IMR-90 (cell line): ENCODE data around the gene XPO6. TPM values are rescaled to one million over a fixed set of nuclear protein-coding genes. Genes with fewer than 3 reads are reported as not detected.

Experiments used
- ATAC-seq: fragments of 200-7000 bp; cut with Tn5 transposase; 2 replicates; pipeline ENCODE4 v1.9.1; 2020; ENCODE audit warnings: low read depth, mild to moderate bottlenecking, moderate library complexity
- BruUV-seq: library from RNA; stranded (reverse); fragments of 400-500 nt; replicated peaks from 2 replicates; lab custom pipeline; 2021; lab: Mats Ljungman, UMichigan
- CTCF ChIA-PET: fragments of 300-600 bp; formaldehyde crosslinking; extraction: SDS; loops from one replicate; lab custom pipeline; 2021; ENCODE audit warnings: antibody characterized with exemption; lab: Yijun Ruan, JAX
- POLR2A ChIA-PET: fragments of 300-600 bp; sonication (Branson Sonifier 250); formaldehyde crosslinking; loops from one replicate; lab custom pipeline; 2022; ENCODE audit warnings: antibody characterized with exemption; ENCODE audit not compliant: unreplicated experiment; lab: Charles Lee
- DNase-seq: peaks from one replicate; pipeline ENCODE4 v3.0.0; 2013
- H2AFZ ChIP-seq: replicated peaks from 2 replicates; pipeline ENCODE3; 2013; ENCODE audit warnings: low read length, mild to moderate bottlenecking; ENCODE audit not compliant: poor library complexity
- H2AK5ac ChIP-seq: 2 replicates; pipeline ENCODE4 v1.6.1; 2013; ENCODE audit warnings: low read depth, low read length, inconsistent platforms
- H2AK9ac ChIP-seq: replicated peaks from 2 replicates; pipeline ENCODE3; 2013; ENCODE audit warnings: mild to moderate bottlenecking, low read depth, low read length, moderate library complexity; ENCODE audit not compliant: poor library complexity
- H2BK120ac ChIP-seq: 2 replicates; pipeline ENCODE4 v1.6.1; 2013; ENCODE audit warnings: low read depth, low read length, inconsistent platforms
- H2BK15ac ChIP-seq: 3 replicates; pipeline ENCODE4 v1.6.1; 2013; ENCODE audit warnings: low read depth, low read length, inconsistent platforms
- H2BK20ac ChIP-seq: 2 replicates; pipeline ENCODE4 v1.6.1; 2013; ENCODE audit warnings: low read depth, mild to moderate bottlenecking, inconsistent platforms, low read length, moderate library complexity
- H2BK5ac ChIP-seq: 2 replicates; pipeline ENCODE4 v1.6.1; 2013; ENCODE audit warnings: mild to moderate bottlenecking, low read depth, low read length, inconsistent platforms; ENCODE audit not compliant: poor library complexity, severe bottlenecking
- H3K14ac ChIP-seq: replicated peaks from 2 replicates; pipeline ENCODE4 v1.6.1; 2013; ENCODE audit warnings: low read depth, low read length, inconsistent platforms
- H3K18ac ChIP-seq: 2 replicates; pipeline ENCODE4 v1.6.1; 2013; ENCODE audit warnings: low read depth, low read length, control low read depth
- H3K23ac ChIP-seq: 2 replicates; pipeline ENCODE4 v1.6.1; 2013; ENCODE audit warnings: low read depth, low read length, inconsistent platforms
- H3K27ac ChIP-seq: 2 replicates; pipeline ENCODE4 v1.5.1; 2013; ENCODE audit warnings: mild to moderate bottlenecking, control low read depth, low read length; ENCODE audit not compliant: insufficient read depth
- H3K27me3 ChIP-seq: 2 replicates; pipeline ENCODE4 v1.6.1; 2013; ENCODE audit warnings: low read length; ENCODE audit not compliant: control insufficient read depth, insufficient read depth
- H3K36me3 ChIP-seq: 2 replicates; pipeline ENCODE4 v1.6.1; 2013; ENCODE audit warnings: low read length, mixed read lengths; ENCODE audit not compliant: control insufficient read depth, insufficient read depth
- H3K4ac ChIP-seq: 2 replicates; pipeline ENCODE4 v1.6.1; 2013; ENCODE audit warnings: low read depth, low read length, inconsistent platforms
- H3K4me1 ChIP-seq: 2 replicates; pipeline ENCODE4 v1.6.1; 2013; ENCODE audit warnings: low read length, mixed read lengths; ENCODE audit not compliant: control insufficient read depth, insufficient read depth
- H3K4me2 ChIP-seq: 2 replicates; pipeline ENCODE4 v1.6.1; 2013; ENCODE audit warnings: low read depth, mild to moderate bottlenecking, control low read depth, low read length, moderate library complexity
- H3K4me3 ChIP-seq: 2 replicates; pipeline ENCODE4 v1.5.1; 2013; ENCODE audit warnings: low read depth, mild to moderate bottlenecking, control low read depth, low read length, moderate library complexity; ENCODE audit not compliant: insufficient read depth
- H3K56ac ChIP-seq: 2 replicates; pipeline ENCODE4 v1.6.1; 2013; ENCODE audit warnings: low read length, inconsistent platforms; ENCODE audit not compliant: insufficient read depth; ENCODE audit errors: extremely low read depth
- H3K79me1 ChIP-seq, 2 experiments: 2 replicates each; pipeline ENCODE4 v1.6.1; 2013; ENCODE audit warnings: low read length in 2 of 2, inconsistent platforms in 1 of 2, low read depth in 1 of 2
- H3K9ac ChIP-seq: 2 replicates; pipeline ENCODE4 v1.6.1; 2013; ENCODE audit warnings: low read depth, low read length, control low read depth
- H3K9me1 ChIP-seq: 2 replicates; pipeline ENCODE4 v1.6.1; 2013; ENCODE audit warnings: low read length, inconsistent platforms; ENCODE audit not compliant: insufficient read depth
- H3K9me3 ChIP-seq: 2 replicates; pipeline ENCODE4 v1.6.1; 2013; ENCODE audit warnings: low read length; ENCODE audit not compliant: control insufficient read depth, insufficient read depth
- H4K20me1 ChIP-seq: 2 replicates; pipeline ENCODE4 v1.6.1; 2013; ENCODE audit warnings: low read length, inconsistent platforms; ENCODE audit not compliant: insufficient read depth
- H4K5ac ChIP-seq: 2 replicates; pipeline ENCODE4 v1.6.1; 2013; ENCODE audit warnings: mild to moderate bottlenecking, low read depth, low read length, control low read depth
- H4K8ac ChIP-seq, 2 experiments: 2 replicates each; pipeline ENCODE4 v1.6.1; 2013; ENCODE audit warnings: low read depth in 2 of 2, low read length in 2 of 2, control low read depth in 1 of 2, inconsistent platforms in 1 of 2
- H4K91ac ChIP-seq: 2 replicates; pipeline ENCODE4 v1.6.1; 2013; ENCODE audit warnings: low read depth, low read length, inconsistent platforms; ENCODE audit not compliant: insufficient read depth
- BHLHE40 ChIP-seq: fragments of 150-350 bp; IDR thresholded peaks from 2 replicates; pipeline ENCODE4 v1.6.1; 2016; ENCODE audit warnings: mild to moderate bottlenecking, low read depth, low read length
- CEBPB ChIP-seq: IDR thresholded peaks from 2 replicates; pipeline ENCODE4 v1.6.1; 2012; ENCODE audit warnings: low read depth, low read length, improper control_type of control experiment
- FOS ChIP-seq: fragments of 150-350 bp; IDR thresholded peaks from 2 replicates; pipeline ENCODE4 v1.6.1; 2016; ENCODE audit warnings: low read depth, low read length
- MAFK ChIP-seq: IDR thresholded peaks from 2 replicates; pipeline ENCODE4 v1.6.1; 2012; ENCODE audit warnings: low read depth, low read length, improper control_type of control experiment
- MXI1 ChIP-seq: IDR thresholded peaks from 2 replicates; pipeline ENCODE4 v1.6.1; 2012; ENCODE audit warnings: low read depth, mild to moderate bottlenecking, low read length, moderate library complexity, borderline replicate concordance
- NFE2L2 ChIP-seq: fragments of 150-350 bp; IDR thresholded peaks from 2 replicates; pipeline ENCODE4 v1.6.1; 2016; ENCODE audit warnings: low read depth, mild to moderate bottlenecking, low read length
- WGBS, 2 experiments: methylation state at CpG; one replicate each; pipeline versions ENCODE4 v1.1.5 to v1.1.7; 2013; ENCODE audit warnings: missing lambda C conversion rate in 2 of 2; ENCODE audit not compliant: insufficient read length in 1 of 2; ENCODE audit errors: extremely low coverage in 2 of 2; 5-methylcytosine and 5-hydroxymethylcytosine counted together
- dilution Hi-C: fragments of 300-500 bp; cut with HindIII; formaldehyde crosslinking; loops from one replicate; pipeline ENCODE4 v1.14.3; 2018; ENCODE audit warnings: low sequenced_read_pairs; ENCODE audit not compliant: unreplicated experiment
- in situ Hi-C: fragments of 300-500 bp; cut with MboI; formaldehyde crosslinking; loops from 3 replicates; pipeline ENCODE4 v1.14.3; 2019; ENCODE audit warnings: low sequenced_read_pairs, inconsistent platforms, mixed read lengths
- intact Hi-C: fragments of 100-400 bp; cut with micrococcal nuclease; formaldehyde crosslinking; loops from 2 replicates; pipeline ENCODE4 v1.10.0; 2022
- polyA plus RNA-seq, 3 experiments: library from polyadenylated mRNA; depleted of rRNA; stranded (reverse); fragments of >200 nt; gene quantifications; 2 replicates each; pipeline ENCODE4 v1.2.3, GENCODE V29; 2012; ENCODE audit warnings: low replicate concordance in 1 of 3
- total RNA-seq: library from RNA; depleted of rRNA; stranded (reverse); fragments of >200 nt; gene quantifications from 2 replicates; pipeline ENCODE4 v1.2.3, GENCODE V29; 2012
- TF ChIP-seq, protein P1 (sequence below): conservative IDR thresholded peaks from 2 replicates; pipeline ENCODE4 v1.5.1; 2012; ENCODE audit warnings: mild to moderate bottlenecking, low read depth, low read length, improper control_type of control experiment

Gene XPO6
- total and polyA plus RNA-seq, 2 of the 4 experiments (the other 2 are of a cell fraction): 108 to 184 TPM

DNA sequence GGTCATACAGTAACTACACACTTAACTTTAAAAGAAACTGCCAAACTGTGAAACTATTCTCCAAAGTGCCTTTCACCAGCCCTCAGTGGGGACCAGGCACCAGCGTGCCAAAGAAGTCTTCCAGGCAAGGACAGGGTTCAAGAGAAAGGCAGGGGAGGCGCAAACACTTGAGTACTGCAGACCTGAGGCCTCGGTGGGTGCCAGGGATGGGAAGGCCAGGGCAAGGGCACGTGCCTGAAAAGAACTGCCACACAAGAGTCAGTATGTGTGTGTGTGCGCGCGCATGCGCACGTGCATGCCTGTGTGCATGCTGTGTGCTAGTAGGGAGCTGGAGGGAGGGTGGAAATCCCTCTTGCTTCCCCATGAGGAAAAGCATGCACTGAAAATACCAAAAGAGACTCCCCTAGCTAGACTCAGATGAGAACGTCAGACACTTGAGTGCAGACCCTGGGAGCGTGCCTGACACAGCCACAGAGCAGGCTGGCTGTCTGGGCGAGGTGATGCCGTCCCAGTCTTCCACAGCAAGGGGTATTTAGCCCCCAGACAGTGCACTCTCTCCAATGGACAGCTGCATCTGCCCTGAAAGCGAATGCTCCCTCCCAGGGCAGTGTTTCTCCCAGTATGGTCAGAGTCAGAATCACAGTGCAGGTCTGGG lies 108.1 kb downstream of the XPO6 start:
- H3K4me2 ChIP-seq: no peak overlapping the region
- H3K4ac ChIP-seq: no peak overlapping the region
- BruUV-seq: no TSS peak
- H3K27me3 ChIP-seq: no peaks in the 10 kb centered on the region
- ChIA-PET CTCF (no interaction called here), POLR2A (no interaction called here)
- peaks cover 13% of the 10 kb centered on the region for H4K20me1 ChIP-seq
- H2BK15ac ChIP-seq: no peak overlapping the region
- no peak overlapping the region for H2BK5ac ChIP-seq
- H2AK5ac ChIP-seq: no peak overlapping the region
- no peak overlapping the region for H3K27ac ChIP-seq
- DNase-seq: no peak
- no peak overlapping the region for H3K23ac ChIP-seq
- H3K14ac ChIP-seq: no peak overlapping the region
- H2BK20ac ChIP-seq: no peak overlapping the region
- ATAC-seq: no peak
- H3K9me3 ChIP-seq: no peaks in the 10 kb centered on the region
- dilution Hi-C loops: no loop called here
- no peak for TF ChIP-seq FOS
- TF ChIP-seq, protein P1, sequence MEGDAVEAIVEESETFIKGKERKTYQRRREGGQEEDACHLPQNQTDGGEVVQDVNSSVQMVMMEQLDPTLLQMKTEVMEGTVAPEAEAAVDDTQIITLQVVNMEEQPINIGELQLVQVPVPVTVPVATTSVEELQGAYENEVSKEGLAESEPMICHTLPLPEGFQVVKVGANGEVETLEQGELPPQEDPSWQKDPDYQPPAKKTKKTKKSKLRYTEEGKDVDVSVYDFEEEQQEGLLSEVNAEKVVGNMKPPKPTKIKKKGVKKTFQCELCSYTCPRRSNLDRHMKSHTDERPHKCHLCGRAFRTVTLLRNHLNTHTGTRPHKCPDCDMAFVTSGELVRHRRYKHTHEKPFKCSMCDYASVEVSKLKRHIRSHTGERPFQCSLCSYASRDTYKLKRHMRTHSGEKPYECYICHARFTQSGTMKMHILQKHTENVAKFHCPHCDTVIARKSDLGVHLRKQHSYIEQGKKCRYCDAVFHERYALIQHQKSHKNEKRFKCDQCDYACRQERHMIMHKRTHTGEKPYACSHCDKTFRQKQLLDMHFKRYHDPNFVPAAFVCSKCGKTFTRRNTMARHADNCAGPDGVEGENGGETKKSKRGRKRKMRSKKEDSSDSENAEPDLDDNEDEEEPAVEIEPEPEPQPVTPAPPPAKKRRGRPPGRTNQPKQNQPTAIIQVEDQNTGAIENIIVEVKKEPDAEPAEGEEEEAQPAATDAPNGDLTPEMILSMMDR: no peak
- TF ChIP-seq CEBPB: no peak
- no peak for TF ChIP-seq NFE2L2
- no peak for TF ChIP-seq MXI1
- TF ChIP-seq MAFK: no peak
- no peak for TF ChIP-seq BHLHE40
- WGBS, 2 experiments: 100% methylated on average over 7 of the region's 14 CpGs; no CpG with 5 or more reads in 1 of the 2 experiments
- peaks cover 4% of the 10 kb centered on the region; the same call in 1 of the 2 replicates for H3K9me1 ChIP-seq
- H3K56ac ChIP-seq: no peak overlapping the region
- intact Hi-C loops: no loop called here
- H3K4me3 ChIP-seq: no peak overlapping the region
- no peak overlapping the region for H3K9ac ChIP-seq
- in situ Hi-C loops: loop anchor here (10.0 kb wide), 1 partner anchor 61 kb away; no protein-coding TSS in a partner anchor
- no peak overlapping the region for H3K18ac ChIP-seq
- H4K8ac ChIP-seq: no peak overlapping the region
- H3K4me1 ChIP-seq: no peaks in the 10 kb centered on the region
- no peak overlapping the region for H4K5ac ChIP-seq
- peaks cover 22 to 40% of the 10 kb centered on the region in 2 experiments; a peak in 3 of 4 replicates for H3K79me1 ChIP-seq
- no peak overlapping the region for H2AFZ ChIP-seq
- no peak overlapping the region for H4K91ac ChIP-seq
- peaks cover 81% of the 10 kb centered on the region for H3K36me3 ChIP-seq
- no peak overlapping the region for H2AK9ac ChIP-seq
- H2BK120ac ChIP-seq: no peak overlapping the region
